Activated CD4-positive, alpha-beta memory T cell treated with anti-CD3 and anti-CD28 coated beads for 36 hours (primary cell): ENCODE measurements around the gene BSPH1. TPM values are rescaled to one million over a fixed set of nuclear protein-coding genes. Genes with fewer than 3 reads are reported as not detected.

Experiments used
- total RNA-seq, 2 experiments: library from RNA; stranded (reverse); gene quantifications; one replicate each; pipeline ENCODE4 v1.2.3, GENCODE V29; 2021

BSPH1 gene
- total RNA-seq, 2 experiments from 2014 or later: not detected

Other genes with a start within 250 kb of the BSPH1 start
- gene NOP53, start 246.6 kb downstream of the BSPH1 start, total RNA-seq: 100 to 1,000 TPM; 259 to 268 TPM
- 100 to 1,000 TPM; 162 to 174 TPM for gene SELENOW, start 213.5 kb downstream of the BSPH1 start, total RNA-seq
- not detected for gene TPRX1, start 187.6 kb downstream of the BSPH1 start, total RNA-seq
- gene CRX, start 170.2 kb downstream of the BSPH1 start, total RNA-seq: not detected
- gene TPRX2, start 132.9 kb downstream of the BSPH1 start, total RNA-seq: not detected
- not detected for gene SULT2A1, start 105.9 kb downstream of the BSPH1 start, total RNA-seq
- gene ELSPBP1, start 2.5 kb upstream of the BSPH1 start, total RNA-seq: not detected
- not detected for gene CABP5, start 51.9 kb upstream of the BSPH1 start, total RNA-seq
- gene PLA2G4C, start 118.6 kb upstream of the BSPH1 start, total RNA-seq: 10 to 100 TPM; 12.4 to 13.3 TPM
- gene LIG1, start 178.2 kb upstream of the BSPH1 start, total RNA-seq: 100 to 1,000 TPM; 174 TPM
- gene ZSWIM9, start 178.5 kb upstream of the BSPH1 start, total RNA-seq: 1 to 10 TPM; 7.4 to 8.0 TPM